Progenitor cell of endocrine pancreas (in vitro differentiated cells): Measurements from ENCODE around the gene LBHD1. TPM values are rescaled to one million over a fixed set of nuclear protein-coding genes. Genes with fewer than 3 reads are reported as not detected.

Experiments
- DNase-seq: peaks from one replicate; pipeline ENCODE4 v3.0.0; 2021; ENCODE audit warnings: low spot score; ENCODE audit not compliant: unreplicated experiment
- H3K27ac Mint-ChIP-seq: 2 replicates; pipeline ENCODE4 v1.8.0; 2021; ENCODE audit warnings: mild to moderate bottlenecking, moderate library complexity, mixed read lengths
- H3K27me3 Mint-ChIP-seq: 2 replicates; pipeline ENCODE4 v1.8.0; 2021; ENCODE audit warnings: mixed read lengths
- H3K36me3 Mint-ChIP-seq: 2 replicates; pipeline ENCODE4 v1.8.0; 2022; ENCODE audit warnings: mixed read lengths; ENCODE audit not compliant: insufficient read depth
- H3K4me1 Mint-ChIP-seq: 2 replicates; pipeline ENCODE4 v1.8.0; 2021; ENCODE audit warnings: low read depth, mixed read lengths
- H3K4me3 Mint-ChIP-seq: 2 replicates; pipeline ENCODE4 v1.8.0; 2021; ENCODE audit warnings: low read depth, mild to moderate bottlenecking, moderate library complexity, mixed read lengths
- H3K9me3 Mint-ChIP-seq: 2 replicates; pipeline ENCODE4 v1.8.0; 2021; ENCODE audit warnings: low read depth, mixed read lengths
- CTCF ChIP-seq: fragments of 200-600 bp; sonication (generic); IDR thresholded peaks from one replicate; pipeline ENCODE4 v1.5.0; 2021; ENCODE audit warnings: antibody characterized with exemption, mild to moderate bottlenecking; ENCODE audit not compliant: unreplicated experiment
- total RNA-seq: library from RNA; stranded (reverse); gene quantifications from 2 replicates; pipeline ENCODE4 v1.2.1, GENCODE V29; 2021

LBHD1 gene
- total RNA-seq, 1 donor from 2014 or later, result 9.3 TPM

GRCh38 chr11:62665599-62666258, 6.3 kb downstream of the LBHD1 start:
- Mint-ChIP-seq H3K36me3 (peaks cover 5% of the 10 kb centered on the region), H3K9me3 (no peaks in the 10 kb centered on the region), H3K27me3 (no peaks in the 10 kb centered on the region), H3K4me3 (peak overlapping the region; percentile 88), H3K27ac (peak overlapping the region; percentile 98), H3K4me1 (peaks cover 12% of the 10 kb centered on the region)
- TF ChIP-seq CTCF, result no peak
- DNase-seq, result no peak

GRCh38 chr11:62665075-62665598, 6.9 kb downstream of the LBHD1 start, which contains the start of the genes C11orf98 and CSKMT:
Gene C11orf98 (minus strand): TSS chr11:62665210. CDS start chr11:62665169, 41 bp downstream.
Gene CSKMT (plus strand): TSS chr11:62665312. CDS start chr11:62665880, 568 bp downstream.
- peaks cover 11% of the 10 kb centered on the region for H3K4me1 Mint-ChIP-seq
- H3K27me3 Mint-ChIP-seq, result no peaks in the 10 kb centered on the region
- TF ChIP-seq CTCF, result no peak
- peaks cover 5% of the 10 kb centered on the region for H3K36me3 Mint-ChIP-seq
- peak; percentile 96 for DNase-seq
- H3K4me3 Mint-ChIP-seq, result peak within 1 kb of the TSS; percentile 88
- peak within 1 kb of the TSS; percentile 98 for H3K27ac Mint-ChIP-seq
- H3K9me3 Mint-ChIP-seq, result no peaks in the 10 kb centered on the region

GRCh38 chr11:62664405-62665074, 7.5 kb downstream of the LBHD1 start:
- Mint-ChIP-seq H3K36me3 (peaks cover 5% of the 10 kb centered on the region), H3K4me3 (peak overlapping the region; percentile 88), H3K4me1 (peaks cover 11% of the 10 kb centered on the region), H3K27ac (peak overlapping the region; percentile 98), H3K27me3 (no peaks in the 10 kb centered on the region), H3K9me3 (no peaks in the 10 kb centered on the region)
- no peak for TF ChIP-seq CTCF
- DNase-seq, result no peak

GRCh38 chr11:62656796-62657429, 15.2 kb downstream of the LBHD1 start:
- DNase-seq, result no peak
- no peak for TF ChIP-seq CTCF
- Mint-ChIP-seq H3K4me1 (peaks cover 7% of the 10 kb centered on the region), H3K36me3 (no peaks in the 10 kb centered on the region), H3K27ac (no peak overlapping the region), H3K27me3 (no peaks in the 10 kb centered on the region), H3K4me3 (no peak overlapping the region), H3K9me3 (no peaks in the 10 kb centered on the region)

GRCh38 chr11:62654297-62654696, 17.8 kb downstream of the LBHD1 start:
- no peak overlapping the region for H3K27ac Mint-ChIP-seq
- H3K9me3 Mint-ChIP-seq, result no peaks in the 10 kb centered on the region
- H3K4me3 Mint-ChIP-seq, result peak overlapping the region; percentile 45
- no peaks in the 10 kb centered on the region for H3K36me3 Mint-ChIP-seq
- H3K4me1 Mint-ChIP-seq, result peaks cover 7% of the 10 kb centered on the region
- no peak for TF ChIP-seq CTCF
- DNase-seq, result no peak
- H3K27me3 Mint-ChIP-seq, result no peaks in the 10 kb centered on the region
